ENCODE measurements around the gene IFNK. TPM values are rescaled to one million over a fixed set of nuclear protein-coding genes. Genes with fewer than 3 reads are reported as not detected.

The IFNK gene
- polyA plus RNA-seq, 1 donor (not counting 4 experiments of a cell fraction or from before 2014, with no cell fraction given), result 29.2 TPM

- FAIRE-seq, result no peak
- Histone ChIP-seq H3K9ac (ENCODE audit: control insufficient read depth, extremely low read depth, insufficient read depth, low read length) (no peak overlapping the region), H2AFZ (ENCODE audit: control insufficient read depth, low read length) (no peak overlapping the region), H3K27me3 (ENCODE audit: control insufficient read depth, extremely low read depth, insufficient read depth, low read length) (no peaks in the 10 kb centered on the region), H3K79me2 (ENCODE audit: control insufficient read depth, insufficient read depth, low read length) (peaks cover 42% of the 10 kb centered on the region), H3K4me2 (ENCODE audit: control insufficient read depth, extremely low read depth, insufficient read depth, low read depth, low read length) (no peak overlapping the region), H3K27ac (ENCODE audit: control insufficient read depth, insufficient read depth, low read length) (no peak overlapping the region), H3K9me1 (ENCODE audit: control insufficient read depth, extremely low read depth, insufficient read depth, low read length) (peaks cover 2% of the 10 kb centered on the region), H3K36me3 (ENCODE audit: control insufficient read depth in 2 of 2, extremely low read depth in 1 of 2, insufficient read depth in 2 of 2, low read length in 2 of 2) (peaks cover 0 to 3% of the 10 kb centered on the region in 2 experiments), H4K20me1 (ENCODE audit: control insufficient read depth, extremely low read depth, insufficient read depth, low read length) (no peaks in the 10 kb centered on the region), H3K9me3 (ENCODE audit: control insufficient read depth, low read depth, low read length) (no peaks in the 10 kb centered on the region), H3K4me1 (ENCODE audit: control insufficient read depth, extremely low read depth, insufficient read depth, low read length) (peaks cover 22% of the 10 kb centered on the region), H3K4me3 (ENCODE audit: control insufficient read depth in 2 of 3, extremely low read depth in 1 of 3, insufficient read depth in 2 of 3, low read depth in 1 of 3, low read length in 3 of 3) (no peak overlapping the region)
- dilution Hi-C loops (cut with MboI; ENCODE audit: extremely low pct_ligation_motif_present, low sequenced_read_pairs), result no loop called here
- DNase-seq (ENCODE audit: low read depth, low spot score), result no peak
- TF ChIP-seq CTCF (optimal IDR thresholded peaks at IDR 0.05 in 1 of 3, IDR thresholded peaks at IDR 0.05 in 1 of 3, conservative IDR thresholded peaks at IDR 0.05 in 1 of 3; ENCODE audit: extremely low read depth in 1 of 3, insufficient read depth in 2 of 3, low read length in 3 of 3) (no peak), EZH2 (IDR thresholded peaks at IDR 0.05; ENCODE audit: low read length) (no peak)
Measured at GRCh38 chr9:27489087-27489876, 34.8 kb upstream of the IFNK start.

- H3K27me3 ChIP-seq (ENCODE audit: control insufficient read depth, extremely low read depth, insufficient read depth, low read length), result no peaks in the 10 kb centered on the region
- TF ChIP-seq EZH2 (IDR thresholded peaks at IDR 0.05; ENCODE audit: low read length) (no peak), CTCF (optimal IDR thresholded peaks at IDR 0.05 in 1 of 3, IDR thresholded peaks at IDR 0.05 in 1 of 3, conservative IDR thresholded peaks at IDR 0.05 in 1 of 3; ENCODE audit: extremely low read depth in 1 of 3, insufficient read depth in 2 of 3, low read length in 3 of 3) (no peak)
- H3K4me1 ChIP-seq (ENCODE audit: control insufficient read depth, extremely low read depth, insufficient read depth, low read length), result peaks cover 28% of the 10 kb centered on the region
- H3K4me3 ChIP-seq (ENCODE audit: control insufficient read depth in 2 of 3, extremely low read depth in 1 of 3, insufficient read depth in 2 of 3, low read depth in 1 of 3, low read length in 3 of 3), result no peak overlapping the region
- no peak overlapping the region for H3K9ac ChIP-seq (ENCODE audit: control insufficient read depth, extremely low read depth, insufficient read depth, low read length)
- H3K9me3 ChIP-seq (ENCODE audit: control insufficient read depth, low read depth, low read length), result no peaks in the 10 kb centered on the region
- H3K36me3 ChIP-seq (ENCODE audit: control insufficient read depth in 2 of 2, extremely low read depth in 1 of 2, insufficient read depth in 2 of 2, low read length in 2 of 2), result peaks cover 0 to 3% of the 10 kb centered on the region in 2 experiments
- H3K79me2 ChIP-seq (ENCODE audit: control insufficient read depth, insufficient read depth, low read length), result peaks cover 41% of the 10 kb centered on the region
- no peaks in the 10 kb centered on the region for H4K20me1 ChIP-seq (ENCODE audit: control insufficient read depth, extremely low read depth, insufficient read depth, low read length)
- peaks cover 2% of the 10 kb centered on the region for H3K9me1 ChIP-seq (ENCODE audit: control insufficient read depth, extremely low read depth, insufficient read depth, low read length)
- no peak overlapping the region for H3K27ac ChIP-seq (ENCODE audit: control insufficient read depth, insufficient read depth, low read length)
- dilution Hi-C loops (cut with MboI; ENCODE audit: extremely low pct_ligation_motif_present, low sequenced_read_pairs), result no loop called here
- H2AFZ ChIP-seq (ENCODE audit: control insufficient read depth, low read length), result no peak overlapping the region
- peak; percentile 17 for DNase-seq (ENCODE audit: low read depth, low spot score)
- FAIRE-seq, result no peak
- no peak overlapping the region for H3K4me2 ChIP-seq (ENCODE audit: control insufficient read depth, extremely low read depth, insufficient read depth, low read depth, low read length)
Measured at GRCh38 chr9:27491154-27491553, 32.9 kb upstream of the IFNK start.
